Stimulated activated CD4-positive, alpha-beta T cell treated with anti-CD3 and anti-CD28 coated beads, Interleukin-2, amount 100 ng/mL, for 4 hours (primary cell): ENCODE measurements around the gene RPP21.
A peak's percentile ranks its signal among the peaks of the same experiment; 100 is the strongest.
"Not testable (repeated sequence)": the region's sequence is repeated elsewhere in the genome, so short reads cannot be mapped to it uniquely, and the experiment has no call there.

Experiments
- DNase-seq: peaks from one replicate; pipeline ENCODE4 v3.0.0-alpha.2; 2020; ENCODE audit warnings: low read depth

Gene RPP21

DNA sequence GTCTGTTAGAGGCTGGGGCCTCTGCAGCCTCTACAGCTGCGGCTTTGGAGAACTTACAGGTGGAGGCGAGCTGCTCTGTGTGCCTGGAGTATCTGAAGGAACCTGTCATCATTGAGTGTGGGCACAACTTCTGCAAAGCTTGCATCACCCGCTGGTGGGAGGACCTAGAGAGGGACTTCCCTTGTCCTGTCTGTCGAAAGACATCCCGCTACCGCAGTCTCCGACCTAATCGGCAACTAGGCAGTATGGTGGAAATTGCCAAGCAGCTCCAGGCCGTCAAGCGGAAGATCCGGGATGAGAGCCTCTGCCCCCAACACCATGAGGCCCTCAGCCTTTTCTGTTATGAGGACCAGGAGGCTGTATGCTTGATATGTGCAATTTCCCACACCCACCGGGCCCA is 15.6 kb upstream of the RPP21 start:
- no peak for DNase-seq

DNA sequence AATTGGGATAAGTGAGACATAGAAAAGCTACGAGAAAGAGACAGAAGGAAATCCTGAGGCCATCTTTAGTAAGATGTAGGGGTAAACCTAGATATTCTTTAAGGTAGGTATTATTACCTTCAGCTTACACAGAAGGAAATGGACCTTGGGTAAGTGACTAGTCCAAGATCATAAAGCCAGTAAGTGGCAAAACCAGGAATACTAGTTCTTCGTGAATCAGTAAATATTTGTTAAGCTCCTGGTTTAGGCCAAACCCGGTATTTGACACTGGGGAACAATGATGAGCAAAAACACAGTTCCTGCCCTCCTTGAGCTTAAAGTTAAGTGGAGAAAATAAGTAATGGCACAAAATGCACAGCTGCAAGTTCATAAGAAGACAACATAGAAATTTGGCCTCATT is 13.0 kb upstream of the RPP21 start:
- no peak for DNase-seq

GRCh38 chr6:30334075-30334783 is 10.7 kb upstream of the RPP21 start:
- DNase-seq = no peak

GRCh38 chr6:30340589-30341054 is 4.3 kb upstream of the RPP21 start:
- DNase-seq = no peak

DNA sequence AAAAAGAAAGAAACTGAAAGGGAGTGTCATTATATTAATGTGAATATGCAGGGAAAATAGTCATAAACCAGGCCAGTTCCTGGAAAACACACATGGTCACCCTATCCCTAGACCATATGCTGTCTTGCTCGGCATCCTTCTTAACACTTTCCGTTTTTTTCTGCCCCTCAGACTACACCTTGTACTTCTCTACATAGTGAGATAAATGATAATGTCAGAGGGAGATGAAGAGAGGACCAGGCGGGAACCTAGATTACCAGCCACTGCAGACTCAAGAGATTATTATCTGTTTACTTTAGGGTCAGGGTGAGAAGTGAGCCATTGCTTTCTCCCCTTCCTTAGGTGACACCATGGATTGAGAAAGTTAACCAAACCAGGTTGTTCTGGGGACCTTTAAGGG is 3.7 kb upstream of the RPP21 start:
- DNase-seq = no peak

GRCh38 chr6:30341728-30342127 is 3.2 kb upstream of the RPP21 start:
- no peak for DNase-seq

- no peak for DNase-seq
These were observed 627 bp upstream of the RPP21 start for GRCh38 chr6:30344191-30344867.

- no peak for DNase-seq
These were observed 896 bp downstream of the RPP21 start for GRCh38 chr6:30345852-30346251.

DNA sequence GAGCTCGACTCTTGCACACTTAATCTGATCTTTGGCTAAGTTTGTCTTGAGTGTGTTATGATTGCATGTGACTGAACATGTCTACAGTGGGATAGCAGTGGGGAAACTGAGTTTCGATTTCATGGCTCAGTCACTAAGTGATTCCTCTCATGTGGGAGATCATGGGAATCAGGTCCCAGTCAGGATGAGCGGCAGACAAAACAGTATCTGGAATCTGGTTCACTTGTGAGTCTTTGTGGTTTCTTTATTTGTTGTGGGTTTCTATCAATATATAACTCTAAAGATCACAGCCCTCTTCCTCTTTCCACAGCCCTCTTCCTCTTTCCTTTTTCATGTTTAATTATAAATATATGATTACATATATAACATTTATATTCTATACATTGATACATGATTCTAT is 4.0 kb downstream of the RPP21 start:
- no peak for DNase-seq

DNA sequence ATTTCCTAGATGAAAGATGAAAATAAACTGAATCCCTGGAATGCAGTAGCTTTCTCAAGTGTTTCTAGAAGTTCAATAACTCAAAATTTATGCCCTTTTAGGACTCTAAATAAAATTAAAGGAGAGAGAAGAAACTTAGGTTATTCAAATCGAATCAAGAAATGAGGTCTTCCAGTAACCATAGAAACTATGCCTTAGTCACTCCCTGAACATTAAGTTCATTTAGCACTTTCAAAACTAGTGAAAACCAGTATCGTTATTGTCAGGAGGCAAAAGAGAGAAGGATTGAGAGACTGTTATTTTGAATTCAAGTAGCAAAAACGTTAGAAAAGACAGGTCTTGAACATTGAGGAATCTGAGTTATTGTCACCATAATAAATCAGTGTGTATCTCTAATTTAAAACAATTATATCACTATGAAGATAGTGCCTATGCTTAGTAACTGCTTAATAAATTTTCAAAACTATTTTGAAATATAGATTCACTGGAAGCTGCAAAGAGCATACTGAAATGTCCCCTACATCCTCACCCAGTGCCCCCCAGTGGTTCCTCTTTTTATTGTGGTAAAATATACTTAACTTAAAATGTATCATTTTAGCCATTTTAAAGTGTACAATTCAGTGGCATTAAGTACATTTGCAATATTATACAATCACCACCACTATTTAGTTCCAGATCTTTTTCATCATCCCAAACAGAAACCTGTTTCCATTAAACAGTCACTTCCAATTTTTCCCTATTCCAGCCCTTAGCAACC is 4.6 kb downstream of the RPP21 start:
- no peak for DNase-seq

- no peak for DNase-seq
These were observed 5.6 kb downstream of the RPP21 start for GRCh38 chr6:30350524-30350923.

- no peak for DNase-seq
These were observed 7.6 kb downstream of the RPP21 start for GRCh38 chr6:30352550-30352949.

- DNase-seq = no peak
These were observed 10.3 kb downstream of the RPP21 start for GRCh38 chr6:30355281-30355680.

GRCh38 chr6:30356536-30356935 is 11.6 kb downstream of the RPP21 start:
- DNase-seq = no peak

GRCh38 chr6:30357678-30358540 is 13.0 kb downstream of the RPP21 start:
- peak; percentile 27 for DNase-seq

DNA sequence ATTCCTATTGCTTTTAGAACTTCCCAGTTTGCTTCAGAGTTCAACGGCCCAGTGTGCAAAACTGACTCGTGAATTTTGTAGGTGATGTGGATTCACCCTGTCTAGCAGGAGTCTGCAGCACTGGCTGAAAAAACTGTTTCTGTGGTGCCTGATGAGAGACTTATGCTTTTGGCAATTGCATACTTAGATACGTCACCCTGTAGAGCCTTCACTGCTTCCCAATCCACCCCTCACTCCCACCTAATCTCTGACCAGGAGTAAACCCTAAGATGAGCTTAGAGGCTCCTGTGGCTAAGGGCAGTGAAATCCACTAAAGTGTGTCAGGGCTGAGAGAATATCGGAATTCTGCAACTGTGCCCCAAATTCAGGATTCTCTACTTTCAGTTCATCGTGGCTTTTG is 14.3 kb downstream of the RPP21 start:
- no peak for DNase-seq

DNA sequence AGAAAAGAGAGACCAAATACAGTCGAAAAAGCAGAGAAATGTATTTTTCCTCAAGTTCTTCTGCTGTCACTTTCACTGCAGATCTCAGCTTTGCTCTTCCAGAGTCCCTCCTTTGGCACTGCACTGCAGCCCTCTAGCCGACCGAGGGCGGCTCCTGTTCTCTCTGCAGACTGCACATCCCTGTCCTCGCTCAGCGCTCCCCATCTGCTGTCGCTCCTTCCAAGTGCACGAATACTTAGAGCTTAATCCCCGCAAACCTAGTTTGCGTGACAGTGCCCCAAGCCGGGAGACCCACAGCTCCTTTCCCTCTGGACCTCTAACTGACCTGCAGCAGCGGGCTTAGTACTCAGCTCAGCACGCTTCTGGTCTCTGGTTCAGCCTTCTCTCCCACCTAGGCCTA is 15.2 kb downstream of the RPP21 start:
- DNase-seq = no peak

DNA sequence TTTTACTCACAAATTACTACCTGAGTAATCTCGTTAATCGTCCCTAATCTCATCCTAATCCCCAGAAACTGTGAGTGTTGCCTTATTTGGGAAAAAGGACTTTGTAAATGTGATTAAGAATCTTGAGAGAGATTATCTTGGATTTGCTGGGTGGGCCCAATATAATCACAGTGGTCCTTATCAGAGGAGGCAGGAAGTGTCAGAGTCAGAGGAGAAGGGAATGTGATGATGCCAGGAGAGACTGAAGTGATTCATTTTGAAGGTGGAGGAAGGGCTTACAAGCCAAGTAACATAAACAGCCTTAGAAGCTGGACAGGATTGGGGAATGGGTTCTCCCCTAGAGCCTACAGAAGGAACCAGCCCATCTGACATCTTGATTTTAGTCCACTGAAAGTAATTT is 16.7 kb downstream of the RPP21 start:
- no peak for DNase-seq

GRCh38 chr6:30363459-30363858 is 18.5 kb downstream of the RPP21 start:
- DNase-seq = no peak

DNA sequence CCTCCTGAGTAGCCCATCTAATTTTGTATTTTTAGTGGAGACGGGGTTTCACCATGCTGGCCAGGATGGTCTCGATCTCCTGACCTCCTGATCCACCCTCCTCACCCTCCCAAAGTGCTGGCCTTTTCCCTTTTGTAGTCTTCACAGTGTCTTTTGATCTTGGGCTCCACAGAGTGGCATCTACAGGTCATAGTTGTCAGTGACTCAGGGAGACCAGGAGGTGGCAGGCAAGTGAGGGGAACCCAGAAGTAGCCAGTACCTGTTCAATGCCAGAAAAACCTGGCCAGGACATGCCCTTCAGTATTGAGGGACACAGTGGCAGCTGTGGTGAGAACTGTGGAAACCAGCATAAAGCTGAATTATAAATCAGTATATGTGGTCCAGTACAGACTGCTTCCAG is 19.6 kb downstream of the RPP21 start:
- no peak for DNase-seq

GRCh38 chr6:30369280-30369679 is 24.3 kb downstream of the RPP21 start:
- not testable (repeated sequence) for DNase-seq

DNA sequence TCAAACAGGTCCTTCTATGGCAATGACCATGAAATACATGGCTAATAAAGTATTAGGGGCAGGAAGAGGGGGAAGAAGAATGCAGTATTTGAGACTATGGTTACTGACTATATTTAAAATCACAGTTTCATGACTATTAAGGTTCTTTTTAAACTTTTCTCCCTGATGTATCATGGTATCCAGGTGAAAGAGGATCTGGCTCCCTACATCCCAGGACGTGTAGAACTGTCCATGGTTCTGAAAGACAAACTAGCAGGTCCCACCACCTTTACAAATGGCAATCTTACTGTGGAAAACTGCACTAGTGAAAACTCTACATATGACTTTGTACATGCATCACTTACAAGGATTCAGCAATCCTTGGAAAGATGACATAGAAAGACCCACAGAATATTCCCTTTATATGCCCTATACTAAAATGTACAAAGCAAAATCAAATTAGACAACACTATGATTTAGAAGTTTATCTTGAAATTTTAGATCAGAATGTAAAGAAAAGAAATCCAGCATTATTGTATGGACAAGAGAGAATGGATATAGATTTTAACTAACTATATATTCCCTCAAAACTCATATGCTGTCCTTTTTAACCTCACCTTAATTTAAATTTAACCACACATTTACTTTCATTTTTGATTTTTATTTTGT is 33.5 kb downstream of the RPP21 start:
- DNase-seq = no peak
